ENCODE data around the gene SORCS2.

DNA sequence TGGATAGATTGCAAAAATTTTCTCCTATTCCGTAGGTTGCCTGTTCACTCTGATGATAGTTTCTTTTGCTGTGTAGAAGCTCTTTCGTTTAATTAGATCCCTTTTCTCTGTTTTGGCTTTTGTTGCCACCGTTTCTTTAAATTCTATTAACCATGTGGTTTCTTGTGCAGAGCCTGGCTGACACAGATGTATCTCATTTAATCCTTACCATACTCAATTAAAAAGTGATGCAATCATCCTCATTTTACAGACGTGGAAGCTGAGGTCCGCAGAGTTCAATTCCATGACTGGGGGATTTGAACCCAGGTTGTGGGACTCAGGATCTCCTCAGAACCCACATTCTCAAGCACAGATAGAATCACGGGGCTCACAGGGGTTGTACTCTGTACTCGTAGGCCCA, 66.7 kb downstream of the SORCS2 start:
- TF ChIP-seq CTCF (IDR thresholded peaks at IDR 0.05) = no peak
- TF ChIP-seq POLR2A (IDR thresholded peaks at IDR 0.05) = no peak
- TF ChIP-seq POLR2AphosphoS5 (IDR thresholded peaks at IDR 0.05) = no peak
- TF ChIP-seq EP300 (IDR thresholded peaks at IDR 0.05; ENCODE audit: low read depth) = no peak
